NCI-H82 treated with DMSO at 0.1 percent for 48 hours (cell line): ENCODE measurements around the gene SUMO3.

ENCODE experiments used
- DNase-seq: peaks from one replicate; lab custom pipeline; 2025; ENCODE audit not compliant: unreplicated experiment; lab: John Stamatoyannopoulos, UW

SUMO3 gene

GRCh38 chr21:44762221-44763049 lies 55.4 kb downstream of the SUMO3 start:
- no peak for DNase-seq

DNA sequence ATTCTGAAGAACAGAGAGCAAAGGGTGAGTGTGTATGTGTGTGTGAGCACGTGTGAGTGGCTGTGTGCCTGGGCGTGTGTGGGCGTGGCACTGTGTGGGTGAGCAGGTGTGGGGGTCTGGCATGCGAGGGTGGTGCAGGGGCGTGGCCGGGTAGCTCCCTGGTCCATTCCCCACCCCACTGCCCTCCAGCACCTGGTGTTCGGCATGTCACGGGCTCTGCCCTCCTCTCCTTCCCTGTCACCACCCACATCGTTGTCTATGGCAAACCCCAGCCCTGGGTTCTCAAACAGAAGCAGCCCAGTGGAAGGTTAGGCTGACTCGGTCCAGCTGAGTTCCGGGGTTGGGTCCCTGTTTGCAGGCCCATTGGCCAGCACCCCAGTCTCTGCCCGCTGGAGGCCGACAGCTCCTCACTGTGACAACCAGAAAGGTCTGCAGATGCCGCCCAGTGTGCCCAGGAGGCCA lies 56.1 kb downstream of the SUMO3 start:
- DNase-seq = no peak

- no peak for DNase-seq
Measured at GRCh38 chr21:44761011-44761729, 56.7 kb downstream of the SUMO3 start.

DNA sequence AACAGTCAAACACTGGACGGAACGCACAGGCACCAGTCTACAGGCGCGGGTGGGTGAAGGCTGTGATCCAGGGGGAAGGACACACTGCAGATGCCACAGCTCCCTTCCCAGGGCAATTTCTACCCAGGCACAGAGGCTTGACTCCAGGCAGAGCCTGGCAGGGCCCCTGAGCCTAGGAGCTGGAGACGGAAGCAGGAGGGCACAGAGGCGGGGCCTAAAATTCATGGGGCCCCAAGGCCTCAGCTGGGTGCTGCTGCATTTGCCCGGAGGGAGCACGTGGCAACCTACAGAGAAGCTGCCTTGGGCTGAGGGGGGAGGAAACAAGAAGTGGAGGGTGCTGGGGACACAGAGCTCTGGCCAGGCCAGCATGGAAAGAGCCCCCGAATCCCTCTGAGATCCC lies 57.5 kb downstream of the SUMO3 start:
- DNase-seq = no peak

- DNase-seq = no peak
Measured at GRCh38 chr21:44759628-44760285, 58.1 kb downstream of the SUMO3 start.

- no peak for DNase-seq
Measured at GRCh38 chr21:44758781-44759627, 58.9 kb downstream of the SUMO3 start.

DNA sequence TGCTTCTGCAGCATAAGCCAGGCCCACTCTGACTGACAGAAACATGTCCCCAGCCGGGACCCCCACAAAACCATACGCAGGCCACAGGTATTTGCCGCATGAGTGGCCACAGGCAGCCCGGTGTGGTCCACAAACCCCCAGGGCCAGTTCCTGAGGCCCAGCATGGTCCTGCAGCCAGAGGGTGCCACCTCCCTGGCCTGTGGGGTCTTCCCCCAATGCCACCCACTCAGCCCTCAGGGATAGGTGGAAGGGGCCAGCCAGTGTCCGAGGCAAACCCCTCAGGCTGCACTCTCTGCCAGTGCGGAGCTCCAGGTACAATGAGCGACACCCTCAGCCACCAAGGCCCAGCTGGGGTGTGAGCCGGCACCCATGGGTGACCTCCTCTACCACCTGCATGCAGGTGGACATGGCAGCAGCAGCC lies 59.7 kb downstream of the SUMO3 start:
- no peak for DNase-seq

DNA sequence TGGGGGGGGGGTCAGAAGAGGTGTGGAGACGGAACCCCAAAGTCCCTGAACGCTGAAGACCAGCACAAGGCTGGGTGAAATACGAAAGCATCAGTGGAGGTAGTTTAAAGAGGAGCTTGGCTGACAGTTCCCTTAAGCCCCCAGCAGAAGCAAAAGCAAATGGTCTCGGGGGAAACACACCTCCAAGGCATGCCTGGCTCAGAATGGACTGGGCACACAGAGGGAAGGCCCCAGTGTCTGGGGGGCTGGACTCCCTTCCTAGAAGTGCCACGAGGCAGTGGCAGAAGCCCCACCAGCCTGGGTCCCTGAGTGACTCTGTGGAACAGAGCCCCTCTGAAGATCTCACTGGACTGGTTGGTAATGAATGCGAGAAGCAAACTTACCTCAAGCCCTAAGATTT lies 60.1 kb downstream of the SUMO3 start:
- no peak for DNase-seq

GRCh38 chr21:44756423-44757185 lies 61.3 kb downstream of the SUMO3 start:
- DNase-seq = no peak
